Measurements from ENCODE around the gene IDI2. TPM values are rescaled to one million over a fixed set of nuclear protein-coding genes. Genes with fewer than 3 reads are reported as not detected.
"Not testable (repeated sequence)": the region's sequence is repeated elsewhere in the genome, so short reads cannot be mapped to it uniquely, and the experiment has no call there.

IDI2 gene
- total and polyA plus RNA-seq, 12 donors: 0.07 to 1.2 (median 0.44) TPM; not detected in 4

DNA sequence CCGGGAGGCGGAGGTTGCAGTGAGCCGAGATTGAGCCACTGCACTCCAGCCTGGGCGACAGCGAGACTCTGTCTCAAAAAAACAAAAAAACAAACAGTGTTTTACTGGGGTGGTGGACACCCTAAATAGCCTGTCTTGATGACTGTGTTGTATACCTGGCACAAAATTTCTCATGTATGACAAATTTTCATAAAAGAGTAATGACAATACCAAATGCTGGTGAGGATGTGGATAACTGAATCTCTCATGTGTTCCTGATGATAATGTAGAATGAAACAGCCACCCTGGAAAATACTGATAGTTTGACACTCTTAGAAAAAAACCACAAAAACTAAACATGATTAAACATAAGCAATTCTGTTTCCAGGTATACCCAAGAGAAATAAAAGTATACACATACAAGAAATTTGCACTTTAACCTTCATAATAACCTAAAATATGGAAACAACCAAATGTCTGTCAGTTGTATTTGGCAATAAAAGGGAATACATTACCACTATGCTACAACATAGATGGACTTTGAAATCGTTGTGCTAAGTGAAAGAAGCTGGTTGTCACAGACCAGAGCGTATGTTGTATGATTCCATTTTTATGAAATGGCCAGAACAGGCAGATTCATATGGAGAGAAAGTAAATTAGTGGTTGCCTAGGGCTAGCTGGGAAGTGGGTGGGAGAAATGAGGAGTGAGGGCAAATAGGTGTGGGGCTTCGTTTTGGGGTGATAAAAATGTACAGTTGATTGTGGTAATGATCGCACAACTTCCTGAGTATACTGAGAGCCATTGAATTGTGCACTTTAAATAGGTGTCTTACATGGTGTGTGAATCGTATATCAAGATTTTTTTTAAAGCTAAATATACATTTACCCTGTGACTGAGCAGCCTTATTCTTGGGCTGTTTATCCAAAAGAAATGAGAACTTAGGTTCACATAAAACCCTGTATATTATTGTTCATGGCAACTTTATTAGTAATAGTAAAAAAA, 43.0 kb upstream of the IDI2 start:
- intact Hi-C loops (cut with DNase I): no loop called here
- Histone ChIP-seq H3K27ac (no peak overlapping the region), H3K27me3 (no peaks in the 10 kb centered on the region), H3K4me1 (peaks cover 0 to 35% (median 6%) of the 10 kb centered on the region in 9 donors), H3K4me3 (no peak overlapping the region), H3K36me3 (peaks cover 0 to 26% (median 9%) of the 10 kb centered on the region in 9 donors), H3K9me3 (no peaks in the 10 kb centered on the region)
- WGBS, 2 donors: 89 to 91% methylated on average over 10 of the region's 10 CpGs
- no peak for ATAC-seq
- DNase-seq: no peak
- TF ChIP-seq, protein P1, sequence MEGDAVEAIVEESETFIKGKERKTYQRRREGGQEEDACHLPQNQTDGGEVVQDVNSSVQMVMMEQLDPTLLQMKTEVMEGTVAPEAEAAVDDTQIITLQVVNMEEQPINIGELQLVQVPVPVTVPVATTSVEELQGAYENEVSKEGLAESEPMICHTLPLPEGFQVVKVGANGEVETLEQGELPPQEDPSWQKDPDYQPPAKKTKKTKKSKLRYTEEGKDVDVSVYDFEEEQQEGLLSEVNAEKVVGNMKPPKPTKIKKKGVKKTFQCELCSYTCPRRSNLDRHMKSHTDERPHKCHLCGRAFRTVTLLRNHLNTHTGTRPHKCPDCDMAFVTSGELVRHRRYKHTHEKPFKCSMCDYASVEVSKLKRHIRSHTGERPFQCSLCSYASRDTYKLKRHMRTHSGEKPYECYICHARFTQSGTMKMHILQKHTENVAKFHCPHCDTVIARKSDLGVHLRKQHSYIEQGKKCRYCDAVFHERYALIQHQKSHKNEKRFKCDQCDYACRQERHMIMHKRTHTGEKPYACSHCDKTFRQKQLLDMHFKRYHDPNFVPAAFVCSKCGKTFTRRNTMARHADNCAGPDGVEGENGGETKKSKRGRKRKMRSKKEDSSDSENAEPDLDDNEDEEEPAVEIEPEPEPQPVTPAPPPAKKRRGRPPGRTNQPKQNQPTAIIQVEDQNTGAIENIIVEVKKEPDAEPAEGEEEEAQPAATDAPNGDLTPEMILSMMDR (IDR thresholded peaks at IDR 0.05): no peak

DNA sequence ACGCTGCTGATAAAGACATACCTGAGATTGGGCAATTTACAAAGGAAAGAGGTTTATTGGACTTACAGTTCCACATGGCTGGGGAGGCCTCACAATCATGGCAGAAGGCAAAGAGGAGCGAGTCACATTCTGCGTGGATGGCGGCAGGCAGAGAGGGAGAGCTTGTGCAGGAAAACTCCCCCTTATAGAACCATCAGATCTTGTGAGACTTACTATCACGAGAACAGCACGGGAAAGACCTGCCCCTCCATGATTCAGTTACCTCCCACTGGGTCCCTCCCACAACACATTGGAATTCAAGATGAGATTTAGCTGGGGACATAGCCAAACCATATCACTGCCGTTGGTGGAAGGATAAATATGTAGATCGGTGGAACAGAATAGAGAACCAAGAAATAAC, 41.1 kb upstream of the IDI2 start:
- 77 to 79% methylated on average over 8 of the region's 8 CpGs for WGBS, 2 donors
- intact Hi-C loops (cut with DNase I); H3K27ac ChIP-seq; H3K9me3 ChIP-seq; H3K27me3 ChIP-seq; ATAC-seq; DNase-seq; H3K4me3 ChIP-seq: not testable (repeated sequence)
- Histone ChIP-seq H3K36me3 (peaks cover 0 to 14% (median 2%) of the 10 kb centered on the region in 9 donors), H3K4me1 (peaks cover 0 to 53% (median 19%) of the 10 kb centered on the region in 9 donors)

DNA sequence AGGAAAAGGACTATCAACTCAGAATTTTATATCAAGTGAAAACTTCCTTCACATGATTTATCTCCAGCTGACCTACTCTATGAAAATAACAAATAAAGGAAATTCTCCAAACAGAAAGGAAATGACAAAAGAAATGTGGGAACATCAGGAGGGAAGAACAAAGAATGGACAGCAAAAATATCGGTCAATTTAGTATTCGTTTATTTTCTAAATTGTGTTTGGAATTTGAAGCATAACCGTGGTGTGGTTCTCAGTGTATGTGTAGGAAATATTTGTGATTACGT, 39.2 kb upstream of the IDI2 start:
- Histone ChIP-seq H3K4me3 (no peak overlapping the region), H3K9me3 (no peaks in the 10 kb centered on the region), H3K27me3 (no peaks in the 10 kb centered on the region), H3K36me3 (peaks cover 0 to 13% (median 0%) of the 10 kb centered on the region in 9 donors), H3K27ac (no peak overlapping the region), H3K4me1 (peaks cover 0 to 60% (median 28%) of the 10 kb centered on the region in 9 donors)
- TF ChIP-seq, protein P1 (IDR thresholded peaks at IDR 0.05): no peak
- intact Hi-C loops (cut with DNase I): no loop called here
- WGBS, 2 donors: 80 to 84% methylated on average over 4 of the region's 4 CpGs
- ATAC-seq (no peak), DNase-seq (no peak)

DNA sequence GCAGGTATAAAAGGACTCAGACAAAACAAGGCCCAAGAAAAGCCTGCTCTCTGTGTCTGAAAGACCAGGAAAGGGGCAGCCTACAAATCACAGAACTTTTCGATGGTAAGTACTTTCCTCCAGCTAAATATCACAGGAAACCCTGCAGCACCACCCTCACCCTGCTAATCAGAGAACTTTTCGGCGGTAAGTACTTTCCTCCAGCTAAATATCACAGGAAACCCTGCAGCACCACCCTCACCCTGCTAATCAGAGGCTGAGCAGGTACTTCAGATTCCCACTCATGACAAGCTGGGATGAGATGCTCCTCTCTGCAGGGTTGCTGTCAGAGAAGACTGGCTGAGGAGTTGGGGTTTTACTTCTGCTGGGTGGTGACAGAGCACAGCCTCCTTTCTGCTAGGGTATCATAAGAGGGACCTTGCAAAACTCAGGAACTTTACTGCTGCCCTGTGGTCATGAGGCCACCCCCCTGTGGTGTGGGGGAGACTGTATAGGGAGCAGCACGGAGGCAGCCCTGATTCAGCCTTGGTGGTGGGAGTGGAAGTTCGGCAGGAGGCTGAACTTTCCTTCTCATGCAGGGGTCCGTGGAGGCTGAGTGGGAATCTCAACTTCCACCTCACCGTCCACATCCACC, 37.7 kb upstream of the IDI2 start:
- H3K4me1 ChIP-seq: peaks cover 3 to 61% (median 43%) of the 10 kb centered on the region in 9 donors
- no peak for DNase-seq
- H3K27me3 ChIP-seq: no peaks in the 10 kb centered on the region
- TF ChIP-seq, protein P1 (IDR thresholded peaks at IDR 0.05): no peak
- 59 to 68% methylated on average over 7 of the region's 7 CpGs for WGBS, 2 donors
- ATAC-seq: peak in 3 of 8 donors; percentile 14 to 46 (median 38)
- no peak overlapping the region for H3K4me3 ChIP-seq
- peaks cover 0 to 26% (median 0%) of the 10 kb centered on the region in 9 donors for H3K36me3 ChIP-seq
- peak overlapping the region in 2 of 10 donors; percentile 2 to 69 for H3K27ac ChIP-seq
- intact Hi-C loops (cut with DNase I): no loop called here
- no peaks in the 10 kb centered on the region for H3K9me3 ChIP-seq
